Endometrium (tissue), 2 donors: ENCODE measurements around the gene IFI44L.

Experiments
- FAIRE-seq: peaks from 2 replicates; lab custom pipeline; 2012; peaks lifted over from hg19 to GRCh38; lab: Jason Lieb, UNC
- donor health status: control.
- donor health status: control.

The IFI44L gene

DNA sequence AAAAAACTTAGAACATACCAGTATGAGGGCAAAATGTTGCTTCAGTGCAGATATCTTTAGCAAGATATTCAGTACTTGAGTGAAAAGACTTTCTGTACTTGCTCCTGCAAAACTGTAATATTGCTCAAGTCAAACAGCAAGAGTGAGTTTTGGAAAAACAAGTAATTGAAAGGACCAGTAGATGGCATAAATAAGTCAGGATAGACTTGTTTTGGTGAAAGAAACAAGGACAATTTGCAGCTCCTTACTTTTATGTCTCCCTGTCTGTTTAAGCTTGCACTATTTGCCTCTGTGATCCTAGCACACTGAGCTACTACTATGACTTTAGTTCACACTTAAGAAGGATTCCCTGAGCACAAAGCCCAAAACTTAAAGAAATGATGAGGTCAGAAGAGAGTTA, 68.4 kb downstream of the IFI44L start:
- FAIRE-seq: peak; percentile 77

DNA sequence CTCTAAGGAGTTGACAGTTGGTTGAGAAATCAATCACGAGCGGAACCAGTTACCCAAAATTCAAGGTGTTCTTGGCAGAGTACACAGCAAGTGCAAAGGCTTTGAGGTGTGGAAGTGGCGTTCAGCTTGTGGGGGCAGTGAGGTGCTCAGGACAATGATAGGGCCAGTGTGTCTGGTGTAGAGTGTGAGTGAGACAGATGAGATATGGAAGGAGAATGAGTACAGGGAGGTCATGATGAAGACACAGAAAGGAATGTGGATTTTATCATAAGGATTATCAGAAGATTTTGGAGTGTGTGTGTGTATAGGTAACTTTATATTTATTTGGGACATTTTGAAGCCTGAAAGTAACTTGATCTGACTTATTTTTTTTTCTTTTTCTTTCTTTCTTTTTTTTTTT, 70.3 kb downstream of the IFI44L start:
- no peak for FAIRE-seq

DNA sequence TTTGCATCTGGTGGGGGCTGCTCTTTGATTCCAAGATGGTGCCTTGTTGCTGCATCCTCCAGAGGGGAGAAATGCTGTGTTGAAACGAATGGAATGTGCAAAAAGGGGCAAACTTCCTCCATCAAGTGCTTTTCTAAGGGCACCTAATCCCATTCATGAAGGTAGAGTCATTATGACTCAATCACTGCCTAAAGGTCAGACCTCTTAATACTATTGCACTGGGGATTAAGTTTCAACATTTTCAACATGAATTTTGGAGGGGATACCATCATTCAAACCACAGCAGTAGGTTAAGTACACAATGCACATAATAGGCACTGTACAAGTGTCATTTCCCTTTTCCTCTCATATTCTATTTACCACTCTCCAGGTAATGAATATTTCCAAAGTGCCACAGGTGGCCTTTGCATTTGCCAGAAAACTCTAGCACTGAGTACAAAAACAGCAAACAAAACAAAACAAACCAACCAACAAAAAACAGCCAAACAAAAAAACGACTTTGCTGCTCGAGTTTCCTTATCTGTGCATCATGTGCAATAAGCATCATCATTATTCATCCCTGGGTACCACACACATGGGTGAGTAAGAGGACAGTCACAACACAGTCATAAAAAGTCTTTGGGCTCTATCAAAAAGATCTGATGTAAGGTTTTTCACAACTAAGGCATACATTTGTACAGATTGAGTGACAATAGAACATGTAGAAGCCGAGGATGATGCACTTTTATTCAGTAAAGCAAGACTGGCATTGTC, 71.9 kb downstream of the IFI44L start:
- no peak for FAIRE-seq
